Pons (tissue), 1 donor: ENCODE data around the gene UNC5B.

ENCODE experiments used
- DNase-seq: peaks from one replicate; pipeline ENCODE4 v3.0.0-alpha.2; 2016; ENCODE audit warnings: low spot score

Gene UNC5B

GRCh38 chr10:71209731-71210541 lies 2.4 kb upstream of the UNC5B start:
- DNase-seq, result no peak

DNA sequence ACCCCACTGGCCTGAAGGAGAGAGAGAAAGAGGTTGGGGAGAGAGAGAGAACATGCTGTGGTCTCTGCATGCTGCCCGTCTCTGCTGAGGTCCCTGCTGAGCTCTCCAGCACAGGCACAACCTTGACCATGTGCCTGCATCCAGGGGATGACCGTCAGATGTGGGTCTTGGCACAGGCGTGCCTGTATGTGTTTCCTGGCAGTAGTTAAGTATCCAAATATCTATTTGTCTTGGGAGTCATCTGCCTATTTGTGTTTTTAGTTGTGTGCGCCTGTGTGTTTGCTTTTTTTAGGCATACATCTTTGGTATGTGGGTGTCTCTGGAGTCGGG lies 1.9 kb upstream of the UNC5B start:
- no peak for DNase-seq

GRCh38 chr10:71211053-71211452 lies 1.3 kb upstream of the UNC5B start:
- no peak for DNase-seq

- DNase-seq, result no peak
Observed at GRCh38 chr10:71211775-71212317, 524 bp upstream of the UNC5B start.

DNA sequence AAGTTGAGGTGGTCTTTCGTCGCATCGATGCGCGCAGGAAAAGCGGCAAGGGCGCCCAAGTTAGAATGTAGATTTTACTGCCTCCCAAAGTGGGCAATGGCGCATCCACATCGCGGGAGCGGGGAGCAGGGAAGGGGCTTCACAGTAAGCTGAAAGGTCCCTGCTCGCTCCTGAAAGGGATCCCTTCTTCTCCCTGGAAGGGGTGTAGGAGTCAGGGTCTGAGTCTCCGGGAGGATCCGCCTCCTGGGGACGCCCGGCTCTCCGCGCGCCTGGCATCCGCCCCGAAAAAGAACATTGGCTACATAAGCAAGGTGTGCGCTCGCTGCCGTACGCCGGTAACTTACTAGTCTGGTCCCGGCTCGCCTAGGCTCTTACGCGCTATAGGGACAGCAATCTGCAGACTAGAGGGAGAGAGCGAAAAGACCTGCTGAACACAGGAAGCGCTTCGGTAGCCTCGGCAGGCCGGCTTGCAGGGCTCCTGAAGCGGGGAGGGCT lies 804 bp downstream of the UNC5B start:
- peak; percentile 38 for DNase-seq

- DNase-seq, result peak; percentile 40
Observed at GRCh38 chr10:71213761-71214440, 1.5 kb downstream of the UNC5B start.

DNA sequence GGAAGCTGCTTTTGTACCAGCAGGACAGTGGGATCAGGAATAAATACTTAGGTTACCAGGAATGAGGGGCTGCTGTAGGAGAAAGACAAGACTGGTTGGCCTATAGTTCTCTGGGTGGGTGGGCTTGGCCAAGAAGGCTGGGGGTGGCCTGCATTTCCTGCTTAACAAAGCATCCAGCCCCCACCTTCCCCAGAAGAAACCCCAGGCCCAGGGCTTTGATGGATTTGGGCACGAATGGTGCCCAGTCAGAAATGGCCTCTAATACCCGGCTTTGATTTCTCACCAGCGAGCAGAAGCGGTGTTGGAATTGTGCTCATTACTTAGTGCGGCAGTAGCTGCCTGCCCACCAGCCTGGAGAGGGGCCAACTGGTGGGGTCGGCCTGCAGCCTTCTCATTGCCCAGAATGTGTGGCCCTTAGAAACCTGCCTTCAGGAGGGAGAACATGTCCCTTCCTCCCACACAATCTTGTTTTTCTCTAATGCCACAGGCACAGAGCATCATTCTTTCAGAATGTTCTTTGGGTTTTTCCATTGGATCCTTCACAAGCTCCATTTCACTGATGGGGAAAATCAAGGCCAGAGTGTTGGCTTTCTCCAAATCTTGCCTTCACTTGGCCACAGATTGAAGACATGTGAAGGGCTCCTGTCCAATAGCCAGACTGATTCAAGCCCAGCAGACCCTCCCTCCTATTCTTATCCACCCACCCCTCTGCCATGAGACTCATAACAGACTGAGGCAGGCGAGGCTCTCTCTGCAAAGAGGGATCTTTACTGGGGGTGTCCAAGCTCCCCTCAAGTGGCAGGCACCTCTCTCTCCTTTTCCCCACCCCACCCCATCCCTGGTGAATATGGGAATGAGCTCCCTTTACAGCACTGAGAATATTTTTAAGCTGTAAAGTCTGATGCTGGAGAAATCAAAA lies 2.5 kb downstream of the UNC5B start:
- DNase-seq, result no peak

DNA sequence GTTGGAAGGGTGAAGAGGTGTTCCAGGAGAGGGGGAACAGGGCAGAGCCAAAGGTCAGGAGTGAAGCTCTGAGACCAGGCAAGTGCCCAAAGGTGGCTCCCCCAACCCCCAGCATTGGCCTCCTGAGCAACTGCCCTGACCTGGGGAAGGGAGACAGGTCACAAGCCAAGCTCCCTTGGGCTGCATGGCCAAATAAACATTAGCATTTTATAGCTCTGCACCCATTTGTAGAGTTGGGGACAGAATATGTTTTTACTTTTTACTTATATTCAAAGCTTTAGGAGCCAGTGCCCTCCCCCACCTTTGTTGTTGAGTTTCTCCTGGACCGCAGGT lies 4.0 kb downstream of the UNC5B start:
- peak; percentile 17 for DNase-seq

- peak; percentile 42 for DNase-seq
Observed at GRCh38 chr10:71216751-71217265, 4.4 kb downstream of the UNC5B start.

- peak; percentile 14 for DNase-seq
Observed at GRCh38 chr10:71217266-71218045, 5.1 kb downstream of the UNC5B start.

GRCh38 chr10:71218046-71218650 lies 5.8 kb downstream of the UNC5B start:
- DNase-seq, result peak; percentile 37

- no peak for DNase-seq
Observed at GRCh38 chr10:71218651-71219050, 6.3 kb downstream of the UNC5B start.

DNA sequence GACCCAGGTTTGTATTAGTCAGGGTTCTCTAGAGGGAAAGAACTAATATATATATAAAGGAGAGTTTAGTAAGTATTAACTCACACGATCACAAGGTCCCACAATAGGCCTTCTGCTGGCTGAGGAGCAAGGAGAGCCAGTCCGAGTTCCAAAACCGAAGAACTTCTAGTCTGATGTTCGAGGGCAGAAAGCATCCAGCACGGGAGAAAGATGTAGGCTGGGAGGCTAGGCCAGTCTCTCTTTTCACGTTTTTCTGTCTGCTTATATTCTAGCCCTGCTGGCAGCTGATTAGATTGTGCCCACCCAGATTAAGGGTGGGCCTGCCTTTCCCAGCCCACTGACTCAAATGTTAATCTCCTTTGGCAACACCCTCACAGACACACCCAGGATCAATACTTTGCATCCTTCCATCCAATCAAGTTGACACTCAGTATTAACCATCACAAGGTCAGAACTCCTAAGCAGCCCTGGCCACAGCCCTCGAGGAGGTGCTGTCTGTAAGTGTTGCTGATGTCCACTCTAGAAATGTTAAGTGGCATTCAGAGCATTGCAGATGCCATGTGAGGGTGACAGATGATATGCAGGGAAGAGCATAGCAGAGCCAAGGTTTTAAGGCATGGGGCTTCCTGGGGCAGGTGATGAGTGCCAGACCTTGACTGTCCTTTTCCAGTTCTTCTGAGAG lies 7.0 kb downstream of the UNC5B start:
- DNase-seq, result peak; percentile 22

DNA sequence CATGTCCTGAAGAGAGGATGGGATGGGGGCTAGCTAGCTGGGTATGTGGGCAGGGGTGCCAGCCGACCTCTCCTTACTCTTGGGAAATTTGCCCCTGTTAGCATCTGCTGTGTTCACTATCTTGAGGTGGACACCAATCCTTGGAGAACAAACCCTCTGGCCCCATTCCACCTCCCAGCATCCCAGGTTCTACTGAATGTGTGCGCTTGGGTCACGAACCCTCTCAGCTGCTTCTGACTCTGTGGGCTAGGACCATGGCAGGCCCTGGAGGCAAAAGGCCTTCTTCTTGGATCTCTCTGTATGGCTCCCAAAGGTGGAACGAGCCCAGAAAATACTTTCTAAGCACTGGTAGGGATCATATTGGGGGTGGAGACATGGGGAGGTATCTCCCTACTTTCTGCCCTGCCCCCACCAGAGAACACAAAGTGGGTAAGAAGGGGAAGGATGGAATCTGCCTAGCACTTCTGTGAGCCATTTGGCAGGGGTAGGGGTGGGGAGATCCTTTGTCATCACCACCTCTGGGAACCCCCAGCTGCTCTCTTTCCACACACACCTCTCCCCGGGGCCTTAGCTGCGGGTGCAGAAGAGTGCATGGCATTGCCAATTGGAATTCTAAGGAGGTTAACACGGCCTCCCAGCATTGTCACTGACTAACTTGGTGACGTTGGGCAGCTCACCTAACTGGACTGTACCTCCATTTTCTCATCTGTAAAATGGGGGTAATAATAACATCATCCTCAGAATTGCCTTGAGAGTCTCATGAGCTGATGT lies 7.7 kb downstream of the UNC5B start:
- no peak for DNase-seq

DNA sequence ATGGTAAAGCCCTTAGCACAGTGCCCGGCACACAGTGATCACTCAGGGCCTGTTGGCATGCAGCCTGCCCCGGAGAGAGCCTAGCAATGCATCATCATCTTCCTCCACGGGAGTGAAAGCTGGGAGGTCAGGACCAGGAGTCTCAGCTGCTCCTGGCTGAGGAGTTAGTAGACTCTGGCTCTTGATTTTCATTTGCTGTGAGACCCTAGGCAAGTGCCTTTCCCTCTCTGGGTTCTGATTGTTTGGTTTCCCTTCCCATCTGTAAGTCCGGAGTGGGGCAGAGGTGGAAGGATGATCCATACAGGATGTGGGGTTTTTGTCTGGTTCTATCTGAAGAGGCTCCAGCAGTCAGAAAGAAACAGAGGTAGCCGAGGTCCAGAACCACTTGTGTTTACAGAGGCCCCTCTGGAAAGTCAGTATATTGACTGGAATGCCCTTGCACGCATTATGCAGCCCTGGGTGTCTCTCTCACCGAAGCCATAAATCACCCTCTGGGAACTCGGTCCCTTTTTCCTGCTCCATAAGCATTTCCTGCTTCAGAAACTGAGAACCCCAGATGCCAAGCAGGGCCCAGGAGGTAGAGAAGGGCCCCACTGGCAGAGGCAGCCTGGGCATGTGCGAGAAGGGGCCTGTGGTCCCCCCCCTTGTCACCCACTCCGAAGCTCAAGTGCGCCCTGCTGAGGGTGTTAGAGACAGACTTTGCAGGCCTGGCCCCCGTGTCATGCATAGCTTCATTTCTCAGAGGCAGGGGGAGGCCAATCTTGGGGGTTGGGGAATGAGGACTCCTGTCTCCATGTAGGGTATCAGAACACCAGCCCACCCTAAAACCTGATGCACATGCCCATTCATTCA lies 8.5 kb downstream of the UNC5B start:
- DNase-seq, result no peak

- no peak for DNase-seq
Observed at GRCh38 chr10:71221586-71222202, 9.3 kb downstream of the UNC5B start.

DNA sequence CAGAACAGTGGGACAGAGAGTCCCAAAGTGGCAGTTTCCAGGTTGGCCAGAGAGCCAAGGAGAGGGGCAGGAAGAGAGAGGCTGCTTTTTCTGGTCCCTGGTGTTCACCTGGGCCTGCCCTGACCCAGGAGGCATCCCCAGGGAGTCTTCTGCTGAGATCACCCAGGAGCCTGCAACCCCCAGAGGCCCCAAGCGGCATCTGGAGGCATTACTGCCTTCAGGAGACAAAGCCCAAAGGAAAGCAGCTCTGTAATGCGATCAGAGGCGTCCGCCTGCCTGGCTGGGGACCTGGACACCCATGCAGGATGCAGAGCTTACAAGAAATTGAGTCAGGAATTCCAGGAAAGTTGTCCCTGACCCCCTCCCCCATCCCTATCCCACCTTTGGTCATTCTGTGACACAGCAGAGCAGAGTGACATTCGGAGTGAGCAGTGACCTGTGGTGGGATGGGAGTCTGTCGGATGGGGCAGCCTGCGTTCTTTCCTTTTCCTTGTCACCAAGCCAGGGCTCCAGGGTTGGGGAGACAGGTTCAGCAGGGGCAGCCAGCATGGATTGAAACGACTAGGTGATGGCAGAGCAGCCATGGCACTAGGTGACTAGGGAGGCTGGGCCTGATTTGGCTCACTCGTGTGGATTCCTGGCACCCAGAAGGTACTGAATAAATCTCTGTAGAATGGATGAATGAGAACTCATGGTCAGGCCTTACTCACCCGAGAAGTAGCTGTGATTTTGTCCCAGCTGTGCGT lies 10.4 kb downstream of the UNC5B start:
- DNase-seq, result peak; percentile 24
